Body of pancreas (tissue), 4 donors: Measurements from ENCODE around the gene CD151. TPM values are rescaled to one million over a fixed set of nuclear protein-coding genes. Genes with fewer than 3 reads are reported as not detected.

ENCODE experiments used
- ATAC-seq: fragments of 150-250 bp; one replicate; pipeline ENCODE4 v1.9.1; 2016
- DNase-seq, 4 donors: peaks; one replicate each; pipeline ENCODE4 v3.0.0-alpha.2; 2019
- H3K27ac ChIP-seq, 4 donors: fragments of 200-600 bp; sonication (generic); 1 replicate in 3 of 4; 2 replicates in 1 of 4; pipeline versions ENCODE4 v1.5.1 to v1.6.1; 2016 to 2019; ENCODE audit warnings: mild to moderate bottlenecking in 1 of 4, mixed read lengths in 1 of 4, moderate library complexity in 1 of 4
- H3K27me3 ChIP-seq, 2 donors: fragments of 200-600 bp; sonication (generic); one replicate each; pipeline ENCODE4 v1.6.0; 2016; ENCODE audit warnings: mild to moderate bottlenecking in 1 of 2
- H3K36me3 ChIP-seq, 2 donors: fragments of 200-600 bp; sonication (generic); replicated peaks in 1 of 2; 2 replicates each; pipeline ENCODE4 v1.5.1; 2016; ENCODE audit warnings: low read depth in 2 of 2; ENCODE audit not compliant: insufficient read depth in 1 of 2
- H3K4me1 ChIP-seq: fragments of 200-600 bp; sonication (generic); one replicate; pipeline ENCODE4 v1.6.0; 2016
- H3K4me3 ChIP-seq, 2 donors: fragments of 200-600 bp; sonication (generic); 1 replicate in 1 of 2; 2 replicates in 1 of 2; pipeline ENCODE4 v1.5.1; 2016 to 2019
- H3K9me3 ChIP-seq, 3 donors: fragments of 200-600 bp; sonication (generic); 1 replicate in 2 of 3; 2 replicates in 1 of 3; pipeline ENCODE4 v1.5.1; 2016
- POLR2A ChIP-seq, 3 donors: fragments of 450-650 bp; IDR thresholded peaks; one replicate each; pipeline ENCODE4 v1.6.1; 2016; ENCODE audit warnings: antibody characterized with exemption in 3 of 3, mild to moderate bottlenecking in 2 of 3
- WGBS, 2 donors: methylation state at CpG; one replicate each; pipeline ENCODE4 v1.1.5; 2017; 5-methylcytosine and 5-hydroxymethylcytosine counted together
- intact Hi-C: fragments of 100-400 bp; cut with DNase I; formaldehyde crosslinking; loops from one replicate; pipeline ENCODE4 v1.15.1; 2023
- total RNA-seq, 2 donors: library from RNA; depleted of rRNA; stranded (reverse); fragments of >200 nt; gene quantifications; one replicate each; pipeline ENCODE4 v1.1.0, GENCODE V29; 2016
- TF ChIP-seq, protein P1 (sequence below), 7 experiments: fragments of 450-650 bp in 4 of 7; fragments of 200-600 bp in 3 of 7; sonication (generic) in 3 of 7; IDR thresholded peaks; one replicate each; pipeline ENCODE4 v1.5.1; 2016 to 2019; ENCODE audit warnings: antibody characterized with exemption in 7 of 7

Gene CD151
- total RNA-seq, 2 donors from 2014 or later: 152 to 282 TPM

GRCh38 chr11:819129-819931 is 13.4 kb upstream of the CD151 start:
- H3K27me3 ChIP-seq: no peaks in the 10 kb centered on the region
- intact Hi-C loops: no loop called here
- peak; percentile 69 to 97 (median 72) for TF ChIP-seq POLR2A (IDR thresholded peaks at IDR 0.05)
- TF ChIP-seq, protein P1, sequence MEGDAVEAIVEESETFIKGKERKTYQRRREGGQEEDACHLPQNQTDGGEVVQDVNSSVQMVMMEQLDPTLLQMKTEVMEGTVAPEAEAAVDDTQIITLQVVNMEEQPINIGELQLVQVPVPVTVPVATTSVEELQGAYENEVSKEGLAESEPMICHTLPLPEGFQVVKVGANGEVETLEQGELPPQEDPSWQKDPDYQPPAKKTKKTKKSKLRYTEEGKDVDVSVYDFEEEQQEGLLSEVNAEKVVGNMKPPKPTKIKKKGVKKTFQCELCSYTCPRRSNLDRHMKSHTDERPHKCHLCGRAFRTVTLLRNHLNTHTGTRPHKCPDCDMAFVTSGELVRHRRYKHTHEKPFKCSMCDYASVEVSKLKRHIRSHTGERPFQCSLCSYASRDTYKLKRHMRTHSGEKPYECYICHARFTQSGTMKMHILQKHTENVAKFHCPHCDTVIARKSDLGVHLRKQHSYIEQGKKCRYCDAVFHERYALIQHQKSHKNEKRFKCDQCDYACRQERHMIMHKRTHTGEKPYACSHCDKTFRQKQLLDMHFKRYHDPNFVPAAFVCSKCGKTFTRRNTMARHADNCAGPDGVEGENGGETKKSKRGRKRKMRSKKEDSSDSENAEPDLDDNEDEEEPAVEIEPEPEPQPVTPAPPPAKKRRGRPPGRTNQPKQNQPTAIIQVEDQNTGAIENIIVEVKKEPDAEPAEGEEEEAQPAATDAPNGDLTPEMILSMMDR (IDR thresholded peaks at IDR 0.05): peak in 5 of 7 experiments; percentile 7 to 44 (median 39)
- H3K36me3 ChIP-seq: peaks cover 0 to 2% of the 10 kb centered on the region in 2 donors
- peaks cover 52% of the 10 kb centered on the region for H3K4me1 ChIP-seq
- peak overlapping the region; percentile 39 to 91 for H3K4me3 ChIP-seq
- DNase-seq: peak; percentile 94 to 96 (median 95)
- whole genome bisulfite sequencing, 2 donors: 2% methylated on average over 41 of the region's 96 CpGs; no CpG with 5 or more reads in 1 of the 2 donors
- no peaks in the 10 kb centered on the region for H3K9me3 ChIP-seq
- peak; percentile 72 for ATAC-seq
- peak overlapping the region; percentile 92 to 100 (median 98) for H3K27ac ChIP-seq

- Histone ChIP-seq H3K4me3 (peak overlapping the region; percentile 39 to 91), H3K9me3 (no peaks in the 10 kb centered on the region), H3K27ac (peak overlapping the region; percentile 92 to 100 (median 98)), H3K4me1 (peaks cover 60% of the 10 kb centered on the region), H3K36me3 (peaks cover 0 to 2% of the 10 kb centered on the region in 2 donors), H3K27me3 (no peaks in the 10 kb centered on the region)
- WGBS, 2 donors: 2 to 6% methylated on average over 6 to 47 of the region's 47 CpGs
- ATAC-seq (peak; percentile 65), DNase-seq (peak; percentile 95 to 98 (median 98))
- TF ChIP-seq, protein P1 (IDR thresholded peaks at IDR 0.05): no peak
- peak; percentile 84 to 90 (median 87) for TF ChIP-seq POLR2A (IDR thresholded peaks at IDR 0.05)
- intact Hi-C loops: no loop called here
Observed at GRCh38 chr11:819943-820649, 12.7 kb upstream of the CD151 start.

- H3K9me3 ChIP-seq: no peaks in the 10 kb centered on the region
- 8 to 19% methylated on average over 4 to 11 of the region's 11 CpGs for WGBS, 2 donors
- DNase-seq: peak; percentile 91 to 97 (median 96)
Observed at GRCh38 chr11:820655-821511, 11.9 kb upstream of the CD151 start.

More at GRCh38 chr11:820655-821511, 11.9 kb upstream of the CD151 start:
- intact Hi-C loops: no loop called here
- peak overlapping the region; percentile 92 to 100 (median 98) for H3K27ac ChIP-seq
- H3K27me3 ChIP-seq: no peaks in the 10 kb centered on the region
- ATAC-seq: peak; percentile 59
- peak overlapping the region; percentile 39 to 91 for H3K4me3 ChIP-seq
- peaks cover 67% of the 10 kb centered on the region for H3K4me1 ChIP-seq
- H3K36me3 ChIP-seq: peaks cover 0 to 2% of the 10 kb centered on the region in 2 donors
- TF ChIP-seq POLR2A (IDR thresholded peaks at IDR 0.05): peak; percentile 38 to 60 (median 55)
- TF ChIP-seq, protein P1 (IDR thresholded peaks at IDR 0.05): no peak
